GM12878 (cell line): ENCODE results near the gene TGFBI. TPM values are rescaled to one million over a fixed set of nuclear protein-coding genes. Genes with fewer than 3 reads are reported as not detected.

Experiments
- ATAC-seq: fragments of 200-7000 bp; cut with Tn5 transposase; 3 replicates; pipeline ENCODE4 v1.9.1; 2020; ENCODE audit warnings: mild to moderate bottlenecking, moderate library complexity
- BruUV-seq: library from RNA; stranded (reverse); fragments of 400-500 nt; replicated peaks from 2 replicates; lab custom pipeline; 2021; lab: Mats Ljungman, UMichigan
- CTCF ChIA-PET: fragments of 300-600 bp; sonication (Branson Sonifier 250); formaldehyde crosslinking; extraction: SDS; loops from one replicate; lab custom pipeline; 2021; ENCODE audit warnings: inconsistent platforms; lab: Yijun Ruan, JAX
- POLR2A ChIA-PET: fragments of 350-600 bp; formaldehyde crosslinking; extraction: SDS; loops from one replicate; lab custom pipeline; 2021; ENCODE audit warnings: inconsistent platforms; lab: Charles Lee
- RAD21 ChIA-PET: fragments of 300-600 bp; sonication (Branson Sonifier 250); formaldehyde crosslinking; loops from one replicate; lab custom pipeline; 2023; ENCODE audit warnings: antibody characterized with exemption; ENCODE audit not compliant: unreplicated experiment; lab: Charles Lee
- SMC1A ChIA-PET: fragments of 300-600 bp; sonication (Branson Sonifier 250); formaldehyde crosslinking; loops from one replicate; lab custom pipeline; 2023; ENCODE audit not compliant: unreplicated experiment, uncharacterized antibody; lab: Charles Lee
- DNase-seq: peaks from one replicate; pipeline ENCODE4 v3.0.0-alpha.2; 2011; ENCODE audit warnings: low read depth, low spot score
- FAIRE-seq: peaks from 3 replicates; lab custom pipeline; 2011; peaks lifted over from hg19 to GRCh38; lab: Jason Lieb, UNC
- H2AFZ ChIP-seq: 2 replicates; pipeline ENCODE4 v1.6.0; 2011; ENCODE audit warnings: low read depth, low read length, control low read depth; ENCODE audit not compliant: control insufficient read depth
- H3K27ac ChIP-seq: 2 replicates; pipeline ENCODE4 v1.5.1; 2011; ENCODE audit warnings: control low read depth; ENCODE audit not compliant: control insufficient read depth, insufficient read depth
- H3K27me3 ChIP-seq, 2 experiments: replicated peaks in 1 of 2; 2 replicates each; pipeline versions ENCODE4 v1.6.0 to v1.6.1; 2011; ENCODE audit warnings: low read length in 1 of 2; ENCODE audit not compliant: control insufficient read depth in 2 of 2, insufficient read depth in 2 of 2
- H3K36me3 ChIP-seq, 2 experiments: 2 replicates each; pipeline ENCODE4 v1.5.1; 2011; ENCODE audit warnings: low read length in 1 of 2; ENCODE audit not compliant: control insufficient read depth in 2 of 2, insufficient read depth in 2 of 2
- H3K4me1 ChIP-seq: 2 replicates; pipeline ENCODE4 v1.6.1; 2011; ENCODE audit warnings: mild to moderate bottlenecking, low read length, moderate library complexity, mixed read lengths; ENCODE audit not compliant: control insufficient read depth, insufficient read depth
- H3K4me2 ChIP-seq: 2 replicates; pipeline ENCODE4 v1.6.0; 2011; ENCODE audit warnings: control low read depth; ENCODE audit not compliant: control insufficient read depth, insufficient read depth
- H3K4me3 ChIP-seq: fragments of 200-600 bp; sonication (generic); 2 replicates; pipeline ENCODE4 v1.5.1; 2016
- H3K79me2 ChIP-seq: 2 replicates; pipeline ENCODE4 v1.6.0; 2011; ENCODE audit warnings: low read length; ENCODE audit not compliant: control insufficient read depth, insufficient read depth
- H3K9ac ChIP-seq: 2 replicates; pipeline ENCODE4 v1.8.0; 2011; ENCODE audit warnings: low read length, control low read depth, mixed read lengths; ENCODE audit not compliant: control insufficient read depth, insufficient read depth
- H3K9me3 ChIP-seq: replicated peaks from 3 replicates; pipeline ENCODE4 v1.5.1; 2011; ENCODE audit warnings: mild to moderate bottlenecking, low read length; ENCODE audit not compliant: control insufficient read depth, insufficient read depth
- H4K20me1 ChIP-seq: 2 replicates; pipeline ENCODE4 v1.6.0; 2011; ENCODE audit not compliant: control insufficient read depth, insufficient read depth
- BHLHE40 ChIP-seq, 2 experiments: fragments of 450-650 bp in 1 of 2; IDR thresholded peaks; 2 replicates each; pipeline ENCODE4 v1.6.1; 2011 to 2017; ENCODE audit warnings: low read depth in 2 of 2, borderline replicate concordance in 1 of 2, improper control_type of control experiment in 1 of 2, low read length in 1 of 2, mild to moderate bottlenecking in 1 of 2
- BRCA1 ChIP-seq: IDR thresholded peaks from 2 replicates; pipeline ENCODE4 v1.6.1; 2011; ENCODE audit warnings: low read depth, low read length, improper control_type of control experiment
- ESRRA ChIP-seq: IDR thresholded peaks from 2 replicates; pipeline ENCODE4 v1.6.1; 2012; ENCODE audit warnings: mild to moderate bottlenecking, low read length, improper control_type of control experiment
- ETV6 ChIP-seq, 2 experiments: fragments of 450-650 bp in 1 of 2; IDR thresholded peaks in 1 of 2; conservative IDR thresholded peaks in 1 of 2; 2 replicates each; pipeline ENCODE4 v1.6.1; 2014; ENCODE audit warnings: antibody characterized with exemption in 1 of 2, borderline replicate concordance in 1 of 2, low read depth in 1 of 2, mild to moderate bottlenecking in 1 of 2, moderate library complexity in 1 of 2
- POLR2AphosphoS2 ChIP-seq: IDR thresholded peaks from 2 replicates; pipeline ENCODE4 v1.6.1; 2011; ENCODE audit warnings: low read depth, mild to moderate bottlenecking, low read length, improper control_type of control experiment, moderate library complexity
- RFX5 ChIP-seq: IDR thresholded peaks from 2 replicates; pipeline ENCODE4 v1.6.1; 2011; ENCODE audit warnings: low read depth, low read length, improper control_type of control experiment
- SMAD1 ChIP-seq: fragments of 450-650 bp; IDR thresholded peaks from 2 replicates; pipeline ENCODE4 v1.6.1; 2018; ENCODE audit warnings: mild to moderate bottlenecking, low read depth; ENCODE audit not compliant: partially characterized antibody
- STAT3 ChIP-seq: IDR thresholded peaks from 2 replicates; pipeline ENCODE4 v1.6.1; 2011; ENCODE audit warnings: low read depth, low read length, improper control_type of control experiment
- YY1 ChIP-seq: IDR thresholded peaks from 2 replicates; pipeline ENCODE4 v1.6.1; 2011; ENCODE audit warnings: low read depth, mild to moderate bottlenecking, low read length
- WGBS: methylation state at CpG from one replicate; pipeline ENCODE4 v1.1.6; 2016; ENCODE audit warnings: low lambda C conversion rate; ENCODE audit not compliant: insufficient replicate concordance, insufficient coverage; ENCODE audit errors: missing lambda C conversion rate; 5-methylcytosine and 5-hydroxymethylcytosine counted together
- in situ Hi-C: fragments of 300-500 bp; cut with MboI; formaldehyde crosslinking; loops from 9 replicates; pipeline ENCODE4 v1.14.3; 2018; ENCODE audit warnings: mixed read lengths
- intact Hi-C: fragments of 100-400 bp; cut with micrococcal nuclease; formaldehyde crosslinking; loops from one replicate; pipeline ENCODE4 v1.14.2; 2022; ENCODE audit not compliant: unreplicated experiment
- polyA plus RNA-seq, 11 experiments: library from polyadenylated mRNA; depleted of rRNA in 4 of 11; unstranded in 6 of 11; stranded (reverse) in 5 of 11; fragments of >200 nt; fragmentation: Nextera tagmentation in 4 of 11; fragmentation: Illumina TruSeq in 1 of 11; extraction: Ambion mirVana in 4 of 11; extraction: Trizol in 1 of 11; gene quantifications; 1 replicate in 1 of 11; 2 replicates in 10 of 11; pipeline versions ENCODE4 v1.2.1 to v1.2.3, GENCODE V29; 2011 to 2016; ENCODE audit warnings: inconsistent platforms in 2 of 11, missing spikeins in 2 of 11, low read depth in 1 of 11
- total RNA-seq, 4 experiments: library from RNA; depleted of rRNA in 3 of 4; stranded (reverse); fragments of >200 nt in 3 of 4; fragmentation: Illumina TruSeq in 1 of 4; extraction: Trizol in 1 of 4; gene quantifications; 2 replicates each; pipeline versions ENCODE4 v1.2.1 to v1.2.3, GENCODE V29; 2013 to 2021
- TF ChIP-seq, protein P1 (sequence below): IDR thresholded peaks from 2 replicates; pipeline ENCODE4 v1.6.1; 2012; ENCODE audit warnings: low read length, inconsistent platforms
- TF ChIP-seq, protein P2 (sequence below): fragments of 450-650 bp; formaldehyde crosslinking; IDR thresholded peaks from 2 replicates; pipeline ENCODE4 v1.5.0; 2022; ENCODE audit warnings: mild to moderate bottlenecking, missing genetic modification characterization

Gene TGFBI
- total and polyA plus RNA-seq, 10 of the 15 experiments (the other 5 are each of a cell fraction or from before 2014, with no cell fraction given) = 0.12 to 1.8 (median 0.19) TPM

DNA sequence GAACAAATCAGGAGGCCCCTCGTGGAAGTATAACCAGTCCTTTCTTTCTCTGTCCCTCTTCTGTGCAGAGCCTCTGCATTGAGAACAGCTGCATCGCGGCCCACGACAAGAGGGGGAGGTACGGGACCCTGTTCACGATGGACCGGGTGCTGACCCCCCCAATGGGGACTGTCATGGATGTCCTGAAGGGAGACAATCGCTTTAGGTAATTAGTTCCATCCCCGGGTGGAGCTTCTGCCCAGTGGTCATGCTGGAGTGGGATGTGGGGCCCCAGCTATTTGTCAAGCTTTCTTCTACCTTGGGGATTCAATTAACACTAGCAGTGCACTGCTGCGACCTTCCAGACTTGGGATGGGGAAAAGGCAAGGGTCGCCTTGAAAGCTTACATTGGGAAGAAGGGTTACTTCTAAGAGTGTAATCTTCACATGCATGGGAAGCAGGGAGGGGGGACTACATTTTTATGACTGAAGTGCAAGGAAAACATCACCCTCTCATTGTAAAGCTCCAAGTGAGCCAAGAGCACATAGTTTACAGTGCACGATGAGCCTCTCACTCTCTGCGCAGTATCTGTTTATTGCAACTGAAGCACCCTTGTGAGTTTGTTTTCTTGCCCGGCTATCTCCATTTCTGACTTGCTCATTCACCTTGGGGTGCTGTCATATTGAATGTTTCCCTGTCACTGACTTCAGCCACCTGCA lies 27.0 kb downstream of the TGFBI start:
- Histone ChIP-seq H4K20me1 (no peaks in the 10 kb centered on the region), H3K27me3 (peaks cover 0 to 3% of the 10 kb centered on the region in 2 experiments; a peak in 3 of 4 replicates), H3K4me1 (no peaks in the 10 kb centered on the region), H3K4me3 (no peak overlapping the region), H2AFZ (no peak overlapping the region), H3K27ac (no peak overlapping the region), H3K9ac (no peak overlapping the region), H3K36me3 (no peaks in the 10 kb centered on the region), H3K4me2 (no peak overlapping the region), H3K9me3 (no peaks in the 10 kb centered on the region), H3K79me2 (no peaks in the 10 kb centered on the region)
- in situ Hi-C loops (no loop called here), intact Hi-C loops (no loop called here)
- ATAC-seq (no peak), FAIRE-seq (no peak), DNase-seq (no peak)
- WGBS = 26% methylated on average over 14 of the region's 14 CpGs
- no TSS peak for BruUV-seq
- CTCF ChIA-PET = no interaction called here
- SMC1A ChIA-PET = interaction anchor here (1.0 to 1.7 kb wide), 3 partner anchors 19 to 154 kb away, joined by 3 to 5 read pairs (median 3); no protein-coding TSS in a partner anchor
- RAD21 ChIA-PET = no interaction called here
- TF ChIP-seq YY1 = no peak
- POLR2A ChIA-PET = no interaction called here

DNA sequence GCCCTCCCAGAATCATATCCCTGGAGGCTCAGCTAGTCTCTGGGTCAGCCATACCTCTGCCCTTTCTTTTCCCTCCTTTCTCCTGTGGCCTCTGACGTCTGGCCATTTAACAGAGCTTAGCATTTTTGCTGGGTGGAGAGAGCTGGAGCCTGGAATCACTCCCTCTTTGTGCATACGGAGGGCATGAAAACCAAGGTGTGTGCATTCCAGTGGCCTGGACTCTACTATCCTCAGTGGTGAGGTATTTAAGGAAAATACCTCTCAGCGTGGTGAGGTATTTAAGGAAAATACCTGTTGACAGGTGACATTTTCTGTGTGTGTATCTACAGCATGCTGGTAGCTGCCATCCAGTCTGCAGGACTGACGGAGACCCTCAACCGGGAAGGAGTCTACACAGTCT lies 27.5 kb downstream of the TGFBI start:
- CTCF ChIA-PET = no interaction called here
- DNase-seq = no peak
- WGBS = 41% methylated on average over 5 of the region's 5 CpGs
- Histone ChIP-seq H3K27ac (no peak overlapping the region), H3K36me3 (no peaks in the 10 kb centered on the region), H3K4me1 (no peaks in the 10 kb centered on the region), H3K79me2 (no peaks in the 10 kb centered on the region), H3K9ac (no peak overlapping the region), H3K27me3 (peaks cover 0 to 3% of the 10 kb centered on the region in 2 experiments; a peak in 3 of 4 replicates), H2AFZ (no peak overlapping the region), H4K20me1 (no peaks in the 10 kb centered on the region), H3K4me3 (no peak overlapping the region), H3K4me2 (no peak overlapping the region), H3K9me3 (no peaks in the 10 kb centered on the region)
- POLR2A ChIA-PET = no interaction called here
- no peak for FAIRE-seq
- intact Hi-C loops (no loop called here), in situ Hi-C loops (no loop called here)
- RAD21 ChIA-PET = interaction anchor here (1.5 kb wide), 1 partner anchor 78 kb away, joined by 3 read pairs; no protein-coding TSS in a partner anchor
- SMC1A ChIA-PET = interaction anchor here (1.0 to 1.7 kb wide), 3 partner anchors 18 to 153 kb away, joined by 3 to 5 read pairs (median 3); no protein-coding TSS in a partner anchor
- no peak for ATAC-seq
- no TSS peak for BruUV-seq
- TF ChIP-seq POLR2AphosphoS2 (no peak), ETV6 (conservative IDR thresholded peaks at IDR 0.05 in 1 of 2, IDR thresholded peaks at IDR 0.05 in 1 of 2; ENCODE audit: borderline replicate concordance in 1 of 2, low read depth in 1 of 2) (no peak), STAT3 (no peak), SMAD1 (no peak), BRCA1 (no peak), BHLHE40 (IDR thresholded peaks at IDR 0.05; ENCODE audit: borderline replicate concordance in 1 of 2, low read depth in 2 of 2, low read length in 1 of 2) (no peak), RFX5 (no peak), ESRRA (no peak)
- TF ChIP-seq, protein P1, sequence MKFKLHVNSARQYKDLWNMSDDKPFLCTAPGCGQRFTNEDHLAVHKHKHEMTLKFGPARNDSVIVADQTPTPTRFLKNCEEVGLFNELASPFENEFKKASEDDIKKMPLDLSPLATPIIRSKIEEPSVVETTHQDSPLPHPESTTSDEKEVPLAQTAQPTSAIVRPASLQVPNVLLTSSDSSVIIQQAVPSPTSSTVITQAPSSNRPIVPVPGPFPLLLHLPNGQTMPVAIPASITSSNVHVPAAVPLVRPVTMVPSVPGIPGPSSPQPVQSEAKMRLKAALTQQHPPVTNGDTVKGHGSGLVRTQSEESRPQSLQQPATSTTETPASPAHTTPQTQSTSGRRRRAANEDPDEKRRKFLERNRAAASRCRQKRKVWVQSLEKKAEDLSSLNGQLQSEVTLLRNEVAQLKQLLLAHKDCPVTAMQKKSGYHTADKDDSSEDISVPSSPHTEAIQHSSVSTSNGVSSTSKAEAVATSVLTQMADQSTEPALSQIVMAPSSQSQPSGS = no peak
- TF ChIP-seq, protein P2, sequence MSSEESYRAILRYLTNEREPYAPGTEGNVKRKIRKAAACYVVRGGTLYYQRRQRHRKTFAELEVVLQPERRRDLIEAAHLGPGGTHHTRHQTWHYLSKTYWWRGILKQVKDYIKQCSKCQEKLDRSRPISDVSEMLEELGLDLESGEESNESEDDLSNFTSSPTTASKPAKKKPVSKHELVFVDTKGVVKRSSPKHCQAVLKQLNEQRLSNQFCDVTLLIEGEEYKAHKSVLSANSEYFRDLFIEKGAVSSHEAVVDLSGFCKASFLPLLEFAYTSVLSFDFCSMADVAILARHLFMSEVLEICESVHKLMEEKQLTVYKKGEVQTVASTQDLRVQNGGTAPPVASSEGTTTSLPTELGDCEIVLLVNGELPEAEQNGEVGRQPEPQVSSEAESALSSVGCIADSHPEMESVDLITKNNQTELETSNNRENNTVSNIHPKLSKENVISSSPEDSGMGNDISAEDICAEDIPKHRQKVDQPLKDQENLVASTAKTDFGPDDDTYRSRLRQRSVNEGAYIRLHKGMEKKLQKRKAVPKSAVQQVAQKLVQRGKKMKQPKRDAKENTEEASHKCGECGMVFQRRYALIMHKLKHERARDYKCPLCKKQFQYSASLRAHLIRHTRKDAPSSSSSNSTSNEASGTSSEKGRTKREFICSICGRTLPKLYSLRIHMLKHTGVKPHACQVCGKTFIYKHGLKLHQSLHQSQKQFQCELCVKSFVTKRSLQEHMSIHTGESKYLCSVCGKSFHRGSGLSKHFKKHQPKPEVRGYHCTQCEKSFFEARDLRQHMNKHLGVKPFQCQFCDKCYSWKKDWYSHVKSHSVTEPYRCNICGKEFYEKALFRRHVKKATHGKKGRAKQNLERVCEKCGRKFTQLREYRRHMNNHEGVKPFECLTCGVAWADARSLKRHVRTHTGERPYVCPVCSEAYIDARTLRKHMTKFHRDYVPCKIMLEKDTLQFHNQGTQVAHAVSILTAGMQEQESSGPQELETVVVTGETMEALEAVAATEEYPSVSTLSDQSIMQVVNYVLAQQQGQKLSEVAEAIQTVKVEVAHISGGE (CRISPR knock-in tag) = no peak
